GM12878 (cell line): ENCODE data around the gene MBD6. TPM values are rescaled to one million over a fixed set of nuclear protein-coding genes. Genes with fewer than 3 reads are reported as not detected.

Experiments used
- BMI1 ChIP-seq: fragments of 450-650 bp; IDR thresholded peaks from 2 replicates; pipeline ENCODE4 v1.6.1; 2016; ENCODE audit warnings: mild to moderate bottlenecking, moderate library complexity, borderline replicate concordance
- E2F8 ChIP-seq: fragments of 450-650 bp; IDR thresholded peaks from 2 replicates; pipeline ENCODE4 v1.6.1; 2018; ENCODE audit warnings: mild to moderate bottlenecking, low read depth, moderate library complexity; ENCODE audit not compliant: partially characterized antibody
- EGR1 ChIP-seq, 2 experiments: IDR thresholded peaks; 1 replicate in 1 of 2; 2 replicates in 1 of 2; pipeline ENCODE4 v1.6.1; 2011 to 2012; ENCODE audit warnings: low read depth in 2 of 2, low read length in 2 of 2, borderline replicate concordance in 1 of 2, mild to moderate bottlenecking in 1 of 2, moderate library complexity in 1 of 2
- ELK1 ChIP-seq: IDR thresholded peaks from 2 replicates; pipeline ENCODE4 v1.6.1; 2012; ENCODE audit warnings: low read depth, low read length, improper control_type of control experiment
- HCFC1 ChIP-seq: fragments of 150-350 bp; IDR thresholded peaks from 2 replicates; pipeline ENCODE4 v1.6.1; 2014; ENCODE audit warnings: low read length
- KAT2A ChIP-seq: conservative IDR thresholded peaks from 2 replicates; pipeline ENCODE4 v1.6.1; 2011; ENCODE audit warnings: low read depth, low read length; ENCODE audit not compliant: control insufficient read depth
- MEF2A ChIP-seq: IDR thresholded peaks from 2 replicates; pipeline ENCODE4 v1.6.1; 2011; ENCODE audit warnings: low read depth, mild to moderate bottlenecking, low read length, moderate library complexity; ENCODE audit not compliant: insufficient read depth
- MEF2B ChIP-seq: fragments of 450-650 bp; IDR thresholded peaks from 2 replicates; pipeline ENCODE4 v1.6.1; 2018; ENCODE audit warnings: mild to moderate bottlenecking, moderate library complexity; ENCODE audit not compliant: partially characterized antibody, poor library complexity, severe bottlenecking
- NFXL1 ChIP-seq: fragments of 450-650 bp; IDR thresholded peaks from 2 replicates; pipeline ENCODE4 v1.6.1; 2017; ENCODE audit warnings: antibody characterized with exemption, mild to moderate bottlenecking, borderline replicate concordance
- NR2C1 ChIP-seq: fragments of 450-650 bp; IDR thresholded peaks from 2 replicates; pipeline ENCODE4 v1.6.1; 2017; ENCODE audit warnings: antibody characterized with exemption, mild to moderate bottlenecking, moderate library complexity
- NR2C2 ChIP-seq: IDR thresholded peaks from 2 replicates; pipeline ENCODE4 v1.6.1; 2011; ENCODE audit warnings: borderline replicate concordance, low read depth; ENCODE audit not compliant: control insufficient read depth, insufficient read length
- NRF1 ChIP-seq: conservative IDR thresholded peaks from 2 replicates; pipeline ENCODE4 v1.6.1; 2011; ENCODE audit warnings: mild to moderate bottlenecking, low read depth, low read length, improper control_type of control experiment
- PKNOX1 ChIP-seq: fragments of 450-650 bp; IDR thresholded peaks from 2 replicates; pipeline ENCODE4 v1.6.1; 2016; ENCODE audit warnings: mild to moderate bottlenecking
- RELA ChIP-seq: fragments of 450-650 bp; IDR thresholded peaks from 2 replicates; pipeline ENCODE4 v1.8.0; 2014; ENCODE audit warnings: borderline replicate concordance; ENCODE audit not compliant: partially characterized antibody
- TCF3 ChIP-seq: IDR thresholded peaks from 2 replicates; pipeline ENCODE4 v1.6.1; 2012; ENCODE audit warnings: low read depth, mild to moderate bottlenecking, low read length, borderline replicate concordance; ENCODE audit not compliant: insufficient read depth
- USF2 ChIP-seq: IDR thresholded peaks from 2 replicates; pipeline ENCODE4 v1.6.1; 2011; ENCODE audit warnings: low read depth, low read length, improper control_type of control experiment, borderline replicate concordance
- ZNF687 ChIP-seq: fragments of 450-650 bp; IDR thresholded peaks from 2 replicates; pipeline ENCODE4 v1.6.1; 2017; ENCODE audit warnings: mild to moderate bottlenecking, moderate library complexity
- ZZZ3 ChIP-seq: IDR thresholded peaks from 2 replicates; pipeline ENCODE4 v1.6.1; 2011; ENCODE audit warnings: low read depth; ENCODE audit not compliant: control insufficient read depth, insufficient read length
- polyA plus RNA-seq, 11 experiments: library from polyadenylated mRNA; depleted of rRNA in 4 of 11; unstranded in 6 of 11; stranded (reverse) in 5 of 11; fragments of >200 nt; fragmentation: Nextera tagmentation in 4 of 11; fragmentation: Illumina TruSeq in 1 of 11; extraction: Ambion mirVana in 4 of 11; extraction: Trizol in 1 of 11; gene quantifications; 1 replicate in 1 of 11; 2 replicates in 10 of 11; pipeline versions ENCODE4 v1.2.1 to v1.2.3, GENCODE V29; 2011 to 2016; ENCODE audit warnings: inconsistent platforms in 2 of 11, missing spikeins in 2 of 11, low read depth in 1 of 11
- total RNA-seq, 4 experiments: library from RNA; depleted of rRNA in 3 of 4; stranded (reverse); fragments of >200 nt in 3 of 4; fragmentation: Illumina TruSeq in 1 of 4; extraction: Trizol in 1 of 4; gene quantifications; 2 replicates each; pipeline versions ENCODE4 v1.2.1 to v1.2.3, GENCODE V29; 2013 to 2021

Gene MBD6
- total and polyA plus RNA-seq, 10 of the 15 experiments (the other 5 are each of a cell fraction or from before 2014, with no cell fraction given): 1.5 to 52.7 (median 6.8) TPM

GRCh38 chr12:57522011-57522886 is at the start of gene MBD6 (continued):
- TF ChIP-seq ZNF687 (peak; percentile 92), HCFC1 (no peak; the same call in 1 of the 2 replicates), NR2C2 (no peak), ELK1 (no peak), RELA (no peak), USF2 (peak; percentile 53), MEF2A (no peak), KAT2A (no peak), BMI1 (no peak), MEF2B (peak; percentile 98), NRF1 (peak; percentile 79), NR2C1 (peak; percentile 79), ZZZ3 (no peak), TCF3 (0 out of 2 replicates have a peak, but pooled peaks have one; percentile 20), PKNOX1 (peak; percentile 90), E2F8 (no peak), EGR1 (IDR thresholded peaks at IDR 0.05; ENCODE audit: borderline replicate concordance in 1 of 2, low read depth in 2 of 2, low read length in 2 of 2) (no peak), NFXL1 (no peak)
